Natural killer cell (primary cell): ENCODE measurements around the gene ZNF366. TPM values are rescaled to one million over a fixed set of nuclear protein-coding genes. Genes with fewer than 3 reads are reported as not detected.

Experiments used
- ATAC-seq, 3 donors: fragments of 150-1000 bp in 2 of 3; fragments of 200-7000 bp in 1 of 3; cut with Tn5 transposase; 1 replicate in 1 of 3; 2 replicates in 2 of 3; pipeline ENCODE4 v1.10.0; 2021; ENCODE audit warnings: mild to moderate bottlenecking in 2 of 3, moderate library complexity in 2 of 3
- DNase-seq, 2 donors: peaks; one replicate each; pipeline versions ENCODE4 v3.0.0 to v3.0.0-alpha.2; 2013 to 2021; ENCODE audit warnings: mixed read lengths in 1 of 2
- H3K27ac ChIP-seq: one replicate; pipeline ENCODE4 v1.5.1; 2013; ENCODE audit warnings: mild to moderate bottlenecking, low read length
- H3K27me3 ChIP-seq: one replicate; pipeline ENCODE4 v1.6.1; 2013; ENCODE audit warnings: low read length; ENCODE audit not compliant: control insufficient read depth, insufficient read depth
- H3K36me3 ChIP-seq: one replicate; pipeline ENCODE4 v1.6.1; 2013; ENCODE audit warnings: low read length; ENCODE audit not compliant: control insufficient read depth, insufficient read depth
- H3K4me1 ChIP-seq: one replicate; pipeline ENCODE4 v1.6.1; 2013; ENCODE audit warnings: low read length; ENCODE audit not compliant: control insufficient read depth, insufficient read depth
- H3K4me3 ChIP-seq: one replicate; pipeline ENCODE4 v1.5.1; 2013; ENCODE audit warnings: low read length
- H3K9me3 ChIP-seq: one replicate; pipeline ENCODE4 v1.6.1; 2013; ENCODE audit warnings: low read length; ENCODE audit not compliant: control insufficient read depth, insufficient read depth
- H3K27ac Mint-ChIP-seq, 2 donors: one replicate each; pipeline ENCODE4 v1.8.0; 2022; ENCODE audit warnings: mild to moderate bottlenecking in 2 of 2, mixed read lengths in 2 of 2, moderate library complexity in 1 of 2
- H3K27me3 Mint-ChIP-seq, 2 donors: one replicate each; pipeline ENCODE4 v1.8.0; 2022; ENCODE audit warnings: low read depth in 2 of 2, mixed read lengths in 2 of 2
- H3K36me3 Mint-ChIP-seq: one replicate; pipeline ENCODE4 v1.8.0; 2022; ENCODE audit warnings: mixed read lengths
- H3K4me1 Mint-ChIP-seq, 2 donors: one replicate each; pipeline ENCODE4 v1.8.0; 2022; ENCODE audit warnings: mixed read lengths in 2 of 2
- H3K4me3 Mint-ChIP-seq: one replicate; pipeline ENCODE4 v1.8.0; 2022; ENCODE audit warnings: mild to moderate bottlenecking, moderate library complexity, mixed read lengths
- H3K9me3 Mint-ChIP-seq, 2 donors: one replicate each; pipeline ENCODE4 v1.8.0; 2022; ENCODE audit warnings: mixed read lengths in 2 of 2
- WGBS: methylation state at CpG from one replicate; pipeline ENCODE4 v1.1.7; 2013; ENCODE audit warnings: missing lambda C conversion rate; ENCODE audit not compliant: insufficient coverage; 5-methylcytosine and 5-hydroxymethylcytosine counted together
- intact Hi-C: fragments of 100-400 bp; cut with micrococcal nuclease; formaldehyde crosslinking; loops from one replicate; pipeline ENCODE4 v1.14.2; 2022
- total RNA-seq, 4 donors: library from RNA; stranded (reverse); fragments of 120-200 nt in 1 of 4; gene quantifications; one replicate each; pipeline versions ENCODE4 v1.2.3 to v1.2.4, GENCODE V29; 2013 to 2022
- TF ChIP-seq, protein P1 (sequence below): fragments of 200-600 bp; IDR thresholded peaks from one replicate; pipeline ENCODE4 v1.8.0; 2022; ENCODE audit warnings: antibody characterized with exemption

Gene ZNF366
- total RNA-seq, 3 donors from 2014 or later (not counting 1 experiment from before 2014, with no cell fraction given), result 0.54 TPM; not detected in 2

DNA sequence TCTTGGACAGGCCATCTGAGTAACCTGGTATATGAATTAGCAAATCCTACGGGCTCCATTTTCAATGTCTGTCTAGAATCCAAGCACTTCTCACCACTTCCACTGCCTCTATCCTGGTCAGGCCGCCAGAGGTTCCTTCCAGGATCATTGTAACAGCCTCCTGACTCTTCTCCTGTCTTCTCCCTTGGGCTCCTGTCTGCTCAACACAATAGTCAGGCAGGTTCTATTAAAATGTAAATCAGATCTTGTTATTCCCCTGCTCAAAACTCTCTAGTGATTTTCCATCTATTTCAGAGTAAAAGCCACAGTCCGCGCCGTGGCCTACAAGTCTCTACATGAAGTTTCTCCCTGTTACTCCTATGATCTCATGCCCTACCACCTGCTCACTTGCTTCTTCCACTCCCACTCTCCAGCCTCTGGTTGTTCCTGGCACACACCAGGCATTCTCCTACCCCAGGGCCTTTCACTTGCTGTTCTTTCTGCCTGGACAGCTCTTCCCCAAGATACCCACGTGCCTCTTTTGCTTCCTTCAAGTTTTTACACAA, 21.7 kb downstream of the ZNF366 start:
- no peaks in the 10 kb centered on the region for H3K9me3 ChIP-seq
- intact Hi-C loops, result no loop called here
- no peak for ATAC-seq
- H3K4me1 ChIP-seq, result no peaks in the 10 kb centered on the region
- H3K27me3 ChIP-seq, result no peaks in the 10 kb centered on the region
- no peaks in the 10 kb centered on the region for H3K36me3 ChIP-seq
- H3K36me3 Mint-ChIP-seq, result no peaks in the 10 kb centered on the region
- no peak overlapping the region for H3K27ac ChIP-seq
- H3K4me1 Mint-ChIP-seq, result no peaks in the 10 kb centered on the region
- H3K4me3 ChIP-seq, result no peak overlapping the region
- no peak overlapping the region for H3K27ac Mint-ChIP-seq
- 89% methylated on average over 6 of the region's 6 CpGs for WGBS
- no peak overlapping the region for H3K4me3 Mint-ChIP-seq
- no peaks in the 10 kb centered on the region for H3K27me3 Mint-ChIP-seq
- DNase-seq, result no peak
- TF ChIP-seq, protein P1, sequence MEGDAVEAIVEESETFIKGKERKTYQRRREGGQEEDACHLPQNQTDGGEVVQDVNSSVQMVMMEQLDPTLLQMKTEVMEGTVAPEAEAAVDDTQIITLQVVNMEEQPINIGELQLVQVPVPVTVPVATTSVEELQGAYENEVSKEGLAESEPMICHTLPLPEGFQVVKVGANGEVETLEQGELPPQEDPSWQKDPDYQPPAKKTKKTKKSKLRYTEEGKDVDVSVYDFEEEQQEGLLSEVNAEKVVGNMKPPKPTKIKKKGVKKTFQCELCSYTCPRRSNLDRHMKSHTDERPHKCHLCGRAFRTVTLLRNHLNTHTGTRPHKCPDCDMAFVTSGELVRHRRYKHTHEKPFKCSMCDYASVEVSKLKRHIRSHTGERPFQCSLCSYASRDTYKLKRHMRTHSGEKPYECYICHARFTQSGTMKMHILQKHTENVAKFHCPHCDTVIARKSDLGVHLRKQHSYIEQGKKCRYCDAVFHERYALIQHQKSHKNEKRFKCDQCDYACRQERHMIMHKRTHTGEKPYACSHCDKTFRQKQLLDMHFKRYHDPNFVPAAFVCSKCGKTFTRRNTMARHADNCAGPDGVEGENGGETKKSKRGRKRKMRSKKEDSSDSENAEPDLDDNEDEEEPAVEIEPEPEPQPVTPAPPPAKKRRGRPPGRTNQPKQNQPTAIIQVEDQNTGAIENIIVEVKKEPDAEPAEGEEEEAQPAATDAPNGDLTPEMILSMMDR, result no peak
- no peaks in the 10 kb centered on the region for H3K9me3 Mint-ChIP-seq

- Mint-ChIP-seq H3K36me3 (no peaks in the 10 kb centered on the region), H3K4me3 (no peak overlapping the region), H3K27me3 (peaks cover 0 to 3% of the 10 kb centered on the region in 2 donors), H3K27ac (no peak overlapping the region), H3K9me3 (no peaks in the 10 kb centered on the region), H3K4me1 (no peaks in the 10 kb centered on the region)
- no peak for ATAC-seq
- WGBS, result 88% methylated on average over 3 of the region's 3 CpGs
- no peaks in the 10 kb centered on the region for H3K9me3 ChIP-seq
- H3K4me1 ChIP-seq, result no peaks in the 10 kb centered on the region
- H3K27me3 ChIP-seq, result no peaks in the 10 kb centered on the region
- TF ChIP-seq, protein P1, result no peak
- H3K4me3 ChIP-seq, result no peak overlapping the region
- intact Hi-C loops, result no loop called here
- H3K36me3 ChIP-seq, result no peaks in the 10 kb centered on the region
- no peak for DNase-seq
- no peak overlapping the region for H3K27ac ChIP-seq
These were observed 25.2 kb downstream of the ZNF366 start for GRCh38 chr5:72482046-72482445.

- TF ChIP-seq, protein P1, result no peak
- ATAC-seq, result no peak
These were observed 26.4 kb downstream of the ZNF366 start for GRCh38 chr5:72480841-72481240.

GRCh38 chr5:72479921-72480320, 27.3 kb downstream of the ZNF366 start:
- H3K27ac ChIP-seq, result no peak overlapping the region
- 92% methylated on average over 1 of the region's 1 CpG for WGBS
- no peaks in the 10 kb centered on the region for H3K4me1 ChIP-seq
- Mint-ChIP-seq H3K9me3 (no peaks in the 10 kb centered on the region), H3K27ac (no peak overlapping the region), H3K4me3 (no peak overlapping the region), H3K27me3 (peaks cover 0 to 6% of the 10 kb centered on the region in 2 donors), H3K4me1 (no peaks in the 10 kb centered on the region), H3K36me3 (no peaks in the 10 kb centered on the region)
- DNase-seq, result no peak
- H3K27me3 ChIP-seq, result no peaks in the 10 kb centered on the region
- H3K4me3 ChIP-seq, result no peak overlapping the region
- no peaks in the 10 kb centered on the region for H3K9me3 ChIP-seq
- TF ChIP-seq, protein P1, result no peak
- no peak for ATAC-seq
- intact Hi-C loops, result no loop called here
- no peaks in the 10 kb centered on the region for H3K36me3 ChIP-seq

More at GRCh38 chr5:72480841-72481240, 26.4 kb downstream of the ZNF366 start:
- Mint-ChIP-seq H3K27ac (no peak overlapping the region), H3K27me3 (peaks cover 0 to 6% of the 10 kb centered on the region in 2 donors), H3K4me1 (no peaks in the 10 kb centered on the region), H3K36me3 (no peaks in the 10 kb centered on the region), H3K4me3 (no peak overlapping the region), H3K9me3 (no peaks in the 10 kb centered on the region)
- Histone ChIP-seq H3K4me3 (no peak overlapping the region), H3K9me3 (no peaks in the 10 kb centered on the region), H3K36me3 (no peaks in the 10 kb centered on the region), H3K4me1 (no peaks in the 10 kb centered on the region), H3K27me3 (no peaks in the 10 kb centered on the region), H3K27ac (no peak overlapping the region)
- WGBS, result 88% methylated on average over 8 of the region's 9 CpGs
- no peak for DNase-seq
- intact Hi-C loops, result no loop called here
